ENCODE data around the gene PLA2G2F.

The PLA2G2F gene

DNA sequence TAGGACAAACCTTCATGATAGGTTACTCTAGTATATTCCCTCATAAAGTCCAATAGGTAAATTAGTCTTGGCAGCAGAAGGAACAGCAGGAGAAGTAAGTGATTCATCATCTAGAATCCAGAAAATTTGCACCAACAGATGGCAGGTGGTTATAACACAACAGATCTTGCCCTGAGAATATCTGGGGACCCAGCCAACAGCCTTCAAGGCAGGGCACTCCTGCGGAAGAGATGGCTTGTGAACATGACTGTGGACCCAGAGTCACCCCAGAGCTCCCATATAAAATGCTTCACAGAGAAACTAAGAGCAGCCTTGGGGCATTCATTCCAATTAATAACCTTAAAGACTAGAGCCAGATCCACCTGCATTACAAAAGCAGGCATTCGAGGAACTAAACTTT, 55.1 kb downstream of the PLA2G2F start:
- no peak for DNase-seq (ENCODE audit: low spot score)
- no peak for TF ChIP-seq CTCF (IDR thresholded peaks at IDR 0.05; ENCODE audit: extremely low read depth, missing control alignments)

DNA sequence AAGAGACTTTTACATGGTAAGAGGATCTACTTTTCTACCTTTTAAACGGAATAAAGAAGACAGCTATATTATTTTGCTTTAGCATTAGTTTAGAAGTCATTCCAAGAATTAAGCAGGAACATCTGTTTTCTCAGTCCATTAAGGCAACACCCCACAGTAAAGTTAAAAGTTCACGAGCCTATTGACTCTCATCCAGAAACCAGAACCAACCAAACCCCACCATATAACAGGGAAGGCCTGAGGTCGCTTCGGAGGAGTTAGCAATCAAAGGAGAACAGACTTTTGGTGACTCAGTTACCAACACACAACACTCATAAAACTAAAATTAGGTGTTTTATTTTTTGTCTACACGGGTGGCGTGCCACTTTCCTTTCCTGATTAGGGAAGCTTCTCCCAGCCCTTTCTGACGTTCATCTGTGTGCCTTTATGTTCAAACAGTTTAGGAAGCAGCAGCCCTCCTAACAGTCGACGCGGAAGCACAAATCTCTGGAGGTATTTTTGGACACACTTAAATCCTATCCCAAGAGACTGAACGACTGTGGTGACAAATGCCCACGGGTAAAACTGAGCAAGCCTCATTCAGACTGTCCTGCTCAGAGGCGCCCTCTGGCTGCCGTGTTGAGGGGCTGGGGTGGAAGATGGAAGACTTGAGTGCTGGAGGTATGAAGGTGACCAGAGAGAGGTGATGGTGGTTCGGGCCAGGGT, 55.8 kb downstream of the PLA2G2F start:
- peak; percentile 95 for TF ChIP-seq CTCF (IDR thresholded peaks at IDR 0.05; ENCODE audit: extremely low read depth, missing control alignments)
- peak; percentile 76 for DNase-seq (ENCODE audit: low spot score)

DNA sequence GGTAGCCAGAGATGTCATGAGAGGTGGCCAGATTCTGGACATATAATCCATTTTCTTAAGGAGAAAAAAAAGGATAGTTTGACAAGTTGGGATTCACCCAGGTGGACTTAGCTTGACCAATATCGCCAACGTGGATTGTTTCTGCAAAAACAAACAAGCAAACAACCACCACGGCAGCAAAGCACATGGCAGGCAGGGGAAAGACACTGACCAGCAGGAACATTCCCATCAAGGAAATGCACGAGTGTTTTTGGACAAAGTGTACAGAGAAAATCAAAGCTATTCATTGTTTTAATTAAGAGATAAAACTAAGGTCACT, 56.3 kb downstream of the PLA2G2F start:
- no peak for TF ChIP-seq CTCF (IDR thresholded peaks at IDR 0.05; ENCODE audit: extremely low read depth, missing control alignments)
- no peak for DNase-seq (ENCODE audit: low spot score)

DNA sequence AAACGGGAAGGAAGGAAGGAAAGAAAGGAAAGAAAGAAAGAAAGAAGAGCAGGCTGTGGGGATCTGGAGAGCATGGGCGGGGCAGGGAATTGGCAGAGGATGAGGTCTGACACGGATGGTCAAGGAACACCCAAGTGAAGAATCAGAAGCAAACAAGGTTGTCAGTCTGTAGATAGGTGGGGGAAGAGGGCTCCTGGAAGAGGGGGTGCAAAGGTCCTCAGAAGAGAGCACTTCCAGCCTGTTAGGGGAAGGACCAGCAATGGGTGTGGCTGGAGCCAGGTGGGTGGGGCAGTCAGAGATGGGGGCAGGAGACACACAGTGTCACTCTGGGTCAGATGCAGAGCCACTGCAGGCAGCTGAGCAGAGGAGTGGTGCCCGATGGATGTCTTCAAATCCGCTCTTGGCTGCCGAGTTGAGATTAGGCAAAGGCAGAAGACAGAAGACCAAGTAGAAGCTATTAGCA, 58.2 kb downstream of the PLA2G2F start:
- DNase-seq (ENCODE audit: low spot score), result no peak
- no peak for TF ChIP-seq CTCF (IDR thresholded peaks at IDR 0.05; ENCODE audit: extremely low read depth, missing control alignments)

DNA sequence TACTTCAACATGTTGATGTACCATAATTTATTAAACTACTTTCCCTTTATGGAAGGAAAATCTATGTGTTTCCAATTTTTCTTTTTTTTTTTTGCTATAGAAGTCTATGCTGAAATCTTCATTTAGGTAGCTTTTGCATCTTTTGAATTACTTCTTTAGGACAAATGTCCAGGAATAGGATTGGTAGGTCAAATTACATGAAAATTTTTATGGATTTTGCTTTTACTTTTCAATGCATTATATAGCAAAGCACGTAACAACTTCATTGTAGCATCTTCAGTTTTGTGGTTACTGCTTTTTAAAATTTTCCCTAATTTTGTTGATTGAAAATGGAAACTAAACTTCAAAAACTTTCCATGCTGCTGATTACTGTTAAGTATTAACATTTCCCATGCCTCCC, 59.2 kb downstream of the PLA2G2F start:
- no peak for TF ChIP-seq CTCF (IDR thresholded peaks at IDR 0.05; ENCODE audit: extremely low read depth, missing control alignments)
- no peak for DNase-seq (ENCODE audit: low spot score)

DNA sequence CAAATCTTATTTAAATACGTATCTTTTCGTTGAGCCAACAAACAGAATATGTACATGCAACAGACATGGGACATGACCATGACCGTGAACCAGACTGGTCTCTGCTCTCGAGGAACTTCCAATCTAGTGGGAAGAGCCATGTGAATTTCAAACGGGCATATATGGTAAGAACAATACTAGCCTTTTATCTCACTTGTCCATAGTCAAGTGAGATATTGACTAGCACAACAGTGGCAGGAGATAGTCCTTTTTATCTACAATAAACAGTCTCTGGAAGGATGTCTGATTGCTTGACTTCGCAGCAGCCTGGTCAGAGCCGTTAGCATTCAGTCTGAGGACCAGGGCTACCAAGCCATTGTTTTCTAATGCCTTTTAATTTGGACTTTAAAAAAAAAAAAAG, 59.8 kb downstream of the PLA2G2F start:
- DNase-seq (ENCODE audit: low spot score), result no peak
- no peak for TF ChIP-seq CTCF (IDR thresholded peaks at IDR 0.05; ENCODE audit: extremely low read depth, missing control alignments)

DNA sequence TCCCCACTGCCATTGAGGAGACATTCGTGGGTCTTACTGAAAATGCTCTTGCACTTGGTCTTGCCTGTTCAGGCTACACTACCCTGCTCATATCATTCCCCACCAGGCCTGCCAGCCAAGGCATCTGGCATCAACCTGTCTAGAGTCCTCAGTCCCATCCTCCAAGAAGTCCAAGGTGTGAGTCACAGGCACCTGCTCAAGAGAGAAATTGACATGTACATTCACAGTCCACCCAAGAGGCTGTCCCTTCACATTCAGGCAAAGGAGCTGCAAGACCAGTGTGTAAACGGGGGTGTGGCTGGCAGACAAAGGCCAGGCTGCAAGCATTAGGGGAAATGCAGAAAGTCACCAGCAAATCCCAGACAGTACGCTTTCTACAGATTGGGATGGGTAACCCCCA, 60.3 kb downstream of the PLA2G2F start:
- DNase-seq (ENCODE audit: low spot score), result no peak
- TF ChIP-seq CTCF (IDR thresholded peaks at IDR 0.05; ENCODE audit: extremely low read depth, missing control alignments), result no peak

All from GM20000 (cell line).